Measurements from ENCODE around the gene PID1.

Gene PID1

DNA sequence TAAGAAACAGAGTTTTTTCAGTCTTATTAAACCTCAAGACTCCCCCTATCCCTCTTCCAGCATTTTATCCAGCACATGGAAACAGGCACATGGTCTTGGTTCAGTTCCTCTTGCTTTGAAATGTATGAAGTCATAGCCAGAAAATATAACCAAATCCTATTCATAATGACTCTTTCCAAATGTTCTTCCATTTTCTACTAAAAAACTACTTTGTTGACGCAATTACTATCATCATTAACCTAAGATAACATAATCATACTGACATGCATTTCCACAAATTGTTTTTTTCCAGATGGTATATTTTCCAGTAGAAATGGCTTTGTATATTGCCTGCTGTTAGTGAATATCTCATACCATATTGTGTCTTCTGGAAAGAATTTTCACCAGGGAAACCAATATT, 261.3 kb downstream of the PID1 start:
- no peak for DNase-seq (ENCODE audit: low read depth)
- no peak for TF ChIP-seq CTCF (IDR thresholded peaks at IDR 0.05; ENCODE audit: insufficient read depth, low read depth, low read length, missing control alignments)
- H3K4me3 ChIP-seq (ENCODE audit: low read length): no peak overlapping the region

- DNase-seq (ENCODE audit: low read depth): no peak
- TF ChIP-seq CTCF (IDR thresholded peaks at IDR 0.05; ENCODE audit: insufficient read depth, low read depth, low read length, missing control alignments): no peak
- no peak overlapping the region for H3K4me3 ChIP-seq (ENCODE audit: low read length)
Measured at GRCh38 chr2:229003256-229003655, 267.8 kb downstream of the PID1 start.

DNA sequence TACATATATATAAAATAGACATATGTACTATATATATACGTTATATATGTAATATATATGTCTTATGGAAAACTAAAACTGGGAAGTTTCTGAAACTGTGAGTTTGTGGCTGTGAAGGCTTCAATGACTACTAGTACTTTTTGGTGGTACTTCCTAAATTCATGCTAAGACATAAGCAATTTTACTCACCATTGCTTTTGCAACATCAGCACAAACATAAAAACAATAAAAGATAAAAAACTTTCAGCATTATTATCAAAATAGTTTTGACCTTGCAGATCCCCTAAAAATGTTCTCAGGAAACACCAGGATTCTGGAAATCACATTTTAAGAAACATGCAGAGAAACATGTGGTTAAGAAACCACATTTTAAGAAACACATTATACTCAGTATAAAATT, 269.9 kb downstream of the PID1 start:
- TF ChIP-seq CTCF (IDR thresholded peaks at IDR 0.05; ENCODE audit: insufficient read depth, low read depth, low read length, missing control alignments): no peak
- no peak for DNase-seq (ENCODE audit: low read depth)
- H3K4me3 ChIP-seq (ENCODE audit: low read length): no peak overlapping the region

DNA sequence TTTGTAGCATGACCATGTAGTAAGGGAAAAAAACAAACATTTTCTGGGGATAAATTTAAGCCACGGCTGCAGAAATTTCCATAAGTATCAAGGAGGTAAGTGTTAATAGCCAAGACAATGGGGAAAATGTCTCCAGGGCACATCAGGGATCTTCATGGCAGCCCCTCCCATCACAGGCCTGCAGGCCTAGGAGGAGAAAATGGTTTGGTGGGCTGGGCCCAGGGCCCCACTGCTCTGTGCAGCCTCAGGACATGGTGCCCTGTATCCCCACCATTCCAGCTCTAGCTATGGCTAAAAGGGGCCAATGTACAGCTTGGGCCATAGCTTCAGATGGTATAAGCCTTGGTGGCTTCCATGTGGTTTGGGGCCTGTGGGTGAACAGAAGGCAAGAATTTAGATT, 271.8 kb downstream of the PID1 start:
- TF ChIP-seq CTCF (IDR thresholded peaks at IDR 0.05; ENCODE audit: insufficient read depth, low read depth, low read length, missing control alignments): no peak
- no peak overlapping the region for H3K4me3 ChIP-seq (ENCODE audit: low read length)

DNA sequence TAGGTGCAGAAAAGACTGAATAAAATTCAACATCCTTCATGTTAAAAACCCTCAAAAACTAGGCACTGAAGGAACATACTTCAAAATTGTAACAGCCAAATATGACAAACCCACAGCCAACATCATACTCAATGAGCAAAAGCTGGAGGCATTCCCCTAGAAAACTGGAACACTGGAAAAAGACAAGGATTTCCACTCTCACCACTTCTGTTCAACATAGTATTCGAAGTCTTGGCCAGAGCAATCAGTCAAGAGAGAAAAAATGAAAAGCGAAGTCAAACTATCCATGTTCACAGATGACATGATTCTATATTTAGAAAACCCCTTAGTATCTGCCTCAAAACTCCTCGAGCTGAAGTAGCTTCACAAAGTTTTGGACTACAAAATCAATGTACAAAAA, 282.3 kb downstream of the PID1 start:
- no peak for DNase-seq (ENCODE audit: low read depth)
- H3K4me3 ChIP-seq (ENCODE audit: low read length): no peak overlapping the region
- TF ChIP-seq CTCF (IDR thresholded peaks at IDR 0.05; ENCODE audit: insufficient read depth, low read depth, low read length, missing control alignments): no peak

More for the DNA sequence above, 271.8 kb downstream of the PID1 start:
- no peak for DNase-seq (ENCODE audit: low read depth)

- no peak for DNase-seq (ENCODE audit: low read depth)
- no peak overlapping the region for H3K4me3 ChIP-seq (ENCODE audit: low read length)
- no peak for TF ChIP-seq CTCF (IDR thresholded peaks at IDR 0.05; ENCODE audit: insufficient read depth, low read depth, low read length, missing control alignments)
Measured at GRCh38 chr2:228987441-228988155, 283.5 kb downstream of the PID1 start.

GRCh38 chr2:228986961-228987360, 284.1 kb downstream of the PID1 start:
- no peak overlapping the region for H3K4me3 ChIP-seq (ENCODE audit: low read length)
- no peak for DNase-seq (ENCODE audit: low read depth)
- no peak for TF ChIP-seq CTCF (IDR thresholded peaks at IDR 0.05; ENCODE audit: insufficient read depth, low read depth, low read length, missing control alignments)
